HG03060 (cell line): ENCODE measurements around the gene TBC1D13.
"Not testable (repeated sequence)": the region's sequence is repeated elsewhere in the genome, so short reads cannot be mapped to it uniquely, and the experiment has no call there.

Source experiments
- ATAC-seq: cut with Tn5 transposase; IDR thresholded peaks from one replicate; pipeline ENCODE4 v1.9.1; 2021; ENCODE audit warnings: low read depth, moderate number of reproducible peaks; ENCODE audit not compliant: unreplicated experiment

The TBC1D13 gene

GRCh38 chr9:128841694-128842492 is 54.8 kb downstream of the TBC1D13 start:
- ATAC-seq: no peak

- ATAC-seq: not testable (repeated sequence)
Measured at GRCh38 chr9:128843171-128843570, 56.1 kb downstream of the TBC1D13 start.

GRCh38 chr9:128845186-128845931 is 58.3 kb downstream of the TBC1D13 start:
- no peak for ATAC-seq

GRCh38 chr9:128846680-128847030 is 59.6 kb downstream of the TBC1D13 start:
- ATAC-seq: no peak

GRCh38 chr9:128847803-128848202 is 60.8 kb downstream of the TBC1D13 start:
- ATAC-seq: no peak

- not testable (repeated sequence) for ATAC-seq
Measured at GRCh38 chr9:128851024-128851423, 64.0 kb downstream of the TBC1D13 start.

GRCh38 chr9:128851779-128852600 is 64.9 kb downstream of the TBC1D13 start:
- ATAC-seq: not testable (repeated sequence)

GRCh38 chr9:128852646-128853045 is 65.6 kb downstream of the TBC1D13 start:
- not testable (repeated sequence) for ATAC-seq

- not testable (repeated sequence) for ATAC-seq
Measured at GRCh38 chr9:128854454-128854853, 67.4 kb downstream of the TBC1D13 start.

- ATAC-seq: not testable (repeated sequence)
Measured at GRCh38 chr9:128858476-128858875, 71.4 kb downstream of the TBC1D13 start.
